HG02798 (cell line): ENCODE results near the gene ELMO1.

Source experiments
- ATAC-seq: cut with Tn5 transposase; IDR thresholded peaks from one replicate; pipeline ENCODE4 v1.9.1; 2021; ENCODE audit warnings: mild to moderate bottlenecking; ENCODE audit not compliant: unreplicated experiment, poor library complexity

ELMO1 gene

GRCh38 chr7:37285706-37286453 lies 162.8 kb downstream of the ELMO1 start:
- ATAC-seq = peak; percentile 30

- peak; percentile 42 for ATAC-seq
These were observed 163.8 kb downstream of the ELMO1 start for GRCh38 chr7:37284805-37285231.

GRCh38 chr7:37284285-37284684 lies 164.4 kb downstream of the ELMO1 start:
- ATAC-seq = no peak

- no peak for ATAC-seq
These were observed 164.9 kb downstream of the ELMO1 start for GRCh38 chr7:37283716-37284115.

- ATAC-seq = no peak
These were observed 165.7 kb downstream of the ELMO1 start for GRCh38 chr7:37282927-37283326.

- ATAC-seq = no peak
These were observed 166.6 kb downstream of the ELMO1 start for GRCh38 chr7:37282093-37282444.

- ATAC-seq = no peak
These were observed 167.1 kb downstream of the ELMO1 start for GRCh38 chr7:37281368-37282092.

GRCh38 chr7:37277513-37277912 lies 171.2 kb downstream of the ELMO1 start:
- no peak for ATAC-seq

GRCh38 chr7:37275078-37275710 lies 173.5 kb downstream of the ELMO1 start:
- no peak for ATAC-seq

- ATAC-seq = no peak
These were observed 174.8 kb downstream of the ELMO1 start for GRCh38 chr7:37273891-37274290.

GRCh38 chr7:37269711-37270508 lies 178.8 kb downstream of the ELMO1 start:
- ATAC-seq = no peak

- ATAC-seq = no peak
These were observed 181.4 kb downstream of the ELMO1 start for GRCh38 chr7:37267251-37267650.

GRCh38 chr7:37265876-37266275 lies 182.8 kb downstream of the ELMO1 start:
- ATAC-seq = no peak

GRCh38 chr7:37265006-37265405 lies 183.7 kb downstream of the ELMO1 start:
- no peak for ATAC-seq

- no peak for ATAC-seq
These were observed 186.5 kb downstream of the ELMO1 start for GRCh38 chr7:37262181-37262580.

GRCh38 chr7:37259319-37259821 lies 189.3 kb downstream of the ELMO1 start:
- ATAC-seq = no peak

GRCh38 chr7:37256631-37257030 lies 192.0 kb downstream of the ELMO1 start:
- ATAC-seq = no peak

GRCh38 chr7:37255327-37255944 lies 193.2 kb downstream of the ELMO1 start:
- ATAC-seq = no peak

GRCh38 chr7:37251222-37251621 lies 197.4 kb downstream of the ELMO1 start:
- ATAC-seq = no peak

- ATAC-seq = no peak
These were observed 199.4 kb downstream of the ELMO1 start for GRCh38 chr7:37249240-37249639.
